ENCODE data around the gene DYNLRB1. TPM values are rescaled to one million over a fixed set of nuclear protein-coding genes. Genes with fewer than 3 reads are reported as not detected.

The DYNLRB1 gene
- total and polyA plus RNA-seq, 2 of the 13 experiments (the other 11 are each of a cell fraction or from before 2014, with no cell fraction given): 140 to 244 TPM

GRCh38 chr20:34586488-34587163, 70.4 kb downstream of the DYNLRB1 start (continued):
- TF ChIP-seq, protein P1, sequence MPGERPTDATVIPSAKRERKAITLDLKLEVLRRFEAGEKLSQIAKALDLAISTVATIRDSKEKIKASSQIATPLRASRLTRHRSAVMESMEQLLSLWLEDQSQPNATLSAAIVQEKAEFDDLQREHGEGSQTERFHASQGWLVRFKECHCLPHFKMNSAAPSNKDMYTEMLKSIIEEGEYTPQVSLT (CRISPR knock-in tag; IDR thresholded peaks at IDR 0.05; ENCODE audit: borderline replicate concordance, low read depth): no peak
- peak; percentile 35 for TF ChIP-seq SKI (IDR thresholded peaks at IDR 0.05; ENCODE audit: partially characterized antibody)
- TF ChIP-seq BCL6 (CRISPR knock-in tag; IDR thresholded peaks at IDR 0.05): 0 out of 2 replicates have a peak, but pooled peaks have one; percentile 18
- TF ChIP-seq BHLHE40 (IDR thresholded peaks at IDR 0.05; ENCODE audit: low read length): no peak
- TF ChIP-seq ZNF75D (CRISPR knock-in tag; IDR thresholded peaks at IDR 0.05; ENCODE audit: borderline replicate concordance): no peak
- TF ChIP-seq SNRNP70 (IDR thresholded peaks at IDR 0.05; ENCODE audit: low read depth, low read length): no peak
- TF ChIP-seq NCOA2 (CRISPR knock-in tag; IDR thresholded peaks at IDR 0.05): no peak
- TF ChIP-seq, protein P2, sequence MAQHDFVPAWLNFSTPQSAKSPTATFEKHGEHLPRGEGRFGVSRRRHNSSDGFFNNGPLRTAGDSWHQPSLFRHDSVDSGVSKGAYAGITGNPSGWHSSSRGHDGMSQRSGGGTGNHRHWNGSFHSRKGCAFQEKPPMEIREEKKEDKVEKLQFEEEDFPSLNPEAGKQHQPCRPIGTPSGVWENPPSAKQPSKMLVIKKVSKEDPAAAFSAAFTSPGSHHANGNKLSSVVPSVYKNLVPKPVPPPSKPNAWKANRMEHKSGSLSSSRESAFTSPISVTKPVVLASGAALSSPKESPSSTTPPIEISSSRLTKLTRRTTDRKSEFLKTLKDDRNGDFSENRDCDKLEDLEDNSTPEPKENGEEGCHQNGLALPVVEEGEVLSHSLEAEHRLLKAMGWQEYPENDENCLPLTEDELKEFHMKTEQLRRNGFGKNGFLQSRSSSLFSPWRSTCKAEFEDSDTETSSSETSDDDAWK (CRISPR knock-in tag; IDR thresholded peaks at IDR 0.05): no peak
- no peak for TF ChIP-seq KDM6A (CRISPR knock-in tag; IDR thresholded peaks at IDR 0.05; ENCODE audit: low read depth)
- TF ChIP-seq, protein P3, sequence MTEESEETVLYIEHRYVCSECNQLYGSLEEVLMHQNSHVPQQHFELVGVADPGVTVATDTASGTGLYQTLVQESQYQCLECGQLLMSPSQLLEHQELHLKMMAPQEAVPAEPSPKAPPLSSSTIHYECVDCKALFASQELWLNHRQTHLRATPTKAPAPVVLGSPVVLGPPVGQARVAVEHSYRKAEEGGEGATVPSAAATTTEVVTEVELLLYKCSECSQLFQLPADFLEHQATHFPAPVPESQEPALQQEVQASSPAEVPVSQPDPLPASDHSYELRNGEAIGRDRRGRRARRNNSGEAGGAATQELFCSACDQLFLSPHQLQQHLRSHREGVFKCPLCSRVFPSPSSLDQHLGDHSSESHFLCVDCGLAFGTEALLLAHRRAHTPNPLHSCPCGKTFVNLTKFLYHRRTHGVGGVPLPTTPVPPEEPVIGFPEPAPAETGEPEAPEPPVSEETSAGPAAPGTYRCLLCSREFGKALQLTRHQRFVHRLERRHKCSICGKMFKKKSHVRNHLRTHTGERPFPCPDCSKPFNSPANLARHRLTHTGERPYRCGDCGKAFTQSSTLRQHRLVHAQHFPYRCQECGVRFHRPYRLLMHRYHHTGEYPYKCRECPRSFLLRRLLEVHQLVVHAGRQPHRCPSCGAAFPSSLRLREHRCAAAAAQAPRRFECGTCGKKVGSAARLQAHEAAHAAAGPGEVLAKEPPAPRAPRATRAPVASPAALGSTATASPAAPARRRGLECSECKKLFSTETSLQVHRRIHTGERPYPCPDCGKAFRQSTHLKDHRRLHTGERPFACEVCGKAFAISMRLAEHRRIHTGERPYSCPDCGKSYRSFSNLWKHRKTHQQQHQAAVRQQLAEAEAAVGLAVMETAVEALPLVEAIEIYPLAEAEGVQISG (CRISPR knock-in tag; IDR thresholded peaks at IDR 0.05): 0 out of 2 replicates have a peak, but pooled peaks have one; percentile 9
- no peak for TF ChIP-seq ZNF142 (CRISPR knock-in tag; IDR thresholded peaks at IDR 0.05)
- TF ChIP-seq HCFC1 (IDR thresholded peaks at IDR 0.05; ENCODE audit: low read depth, low read length): no peak
- TF ChIP-seq MAFG (CRISPR knock-in tag; IDR thresholded peaks at IDR 0.05): no peak
- TF ChIP-seq IRF2 (CRISPR knock-in tag; IDR thresholded peaks at IDR 0.05): peak; percentile 59; the same call in 1 of the 2 replicates
- TF ChIP-seq ZNF350 (CRISPR knock-in tag; IDR thresholded peaks at IDR 0.05; ENCODE audit: borderline replicate concordance, low read depth): no peak
- TF ChIP-seq RBAK (CRISPR knock-in tag; IDR thresholded peaks at IDR 0.05): no peak
- TF ChIP-seq DMAP1 (CRISPR knock-in tag; IDR thresholded peaks at IDR 0.05): no peak
- TF ChIP-seq, protein P4, sequence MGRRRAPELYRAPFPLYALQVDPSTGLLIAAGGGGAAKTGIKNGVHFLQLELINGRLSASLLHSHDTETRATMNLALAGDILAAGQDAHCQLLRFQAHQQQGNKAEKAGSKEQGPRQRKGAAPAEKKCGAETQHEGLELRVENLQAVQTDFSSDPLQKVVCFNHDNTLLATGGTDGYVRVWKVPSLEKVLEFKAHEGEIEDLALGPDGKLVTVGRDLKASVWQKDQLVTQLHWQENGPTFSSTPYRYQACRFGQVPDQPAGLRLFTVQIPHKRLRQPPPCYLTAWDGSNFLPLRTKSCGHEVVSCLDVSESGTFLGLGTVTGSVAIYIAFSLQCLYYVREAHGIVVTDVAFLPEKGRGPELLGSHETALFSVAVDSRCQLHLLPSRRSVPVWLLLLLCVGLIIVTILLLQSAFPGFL (CRISPR knock-in tag; IDR thresholded peaks at IDR 0.05): no peak
- TF ChIP-seq ZNF335 (CRISPR knock-in tag; IDR thresholded peaks at IDR 0.05): no peak

Measured in HepG2 (cell line).